Measurements from ENCODE around the gene LCE2C.
A peak's percentile ranks its signal among the peaks of the same experiment; 100 is the strongest.
"Not testable (repeated sequence)": the region's sequence is repeated elsewhere in the genome, so short reads cannot be mapped to it uniquely, and the experiment has no call there.

The LCE2C gene

GRCh38 chr1:152674983-152675382, at the start of gene LCE2C:
Gene LCE2C, plus strand, starts transcription at chr1:152675279. Its CDS starts 737 bp downstream, at chr1:152676016.
- not testable (repeated sequence) for DNase-seq (ENCODE audit: extremely low spot score, insufficient read length, low read depth); FAIRE-seq

GRCh38 chr1:152626744-152627143, 48.3 kb upstream of the LCE2C start:
- FAIRE-seq (no peak), DNase-seq (ENCODE audit: extremely low spot score, insufficient read length, low read depth) (no peak)

- DNase-seq (ENCODE audit: extremely low spot score, insufficient read length, low read depth) = no peak
- no peak for FAIRE-seq
Measured at GRCh38 chr1:152630596-152630995, 44.5 kb upstream of the LCE2C start.

- no peak for FAIRE-seq
Measured at GRCh38 chr1:152640351-152640750, 34.7 kb upstream of the LCE2C start.

GRCh38 chr1:152643945-152644344, 31.1 kb upstream of the LCE2C start:
- FAIRE-seq (no peak), DNase-seq (ENCODE audit: extremely low spot score, insufficient read length, low read depth) (no peak)

More at GRCh38 chr1:152640351-152640750, 34.7 kb upstream of the LCE2C start:
- no peak for DNase-seq (ENCODE audit: extremely low spot score, insufficient read length, low read depth)

DNA sequence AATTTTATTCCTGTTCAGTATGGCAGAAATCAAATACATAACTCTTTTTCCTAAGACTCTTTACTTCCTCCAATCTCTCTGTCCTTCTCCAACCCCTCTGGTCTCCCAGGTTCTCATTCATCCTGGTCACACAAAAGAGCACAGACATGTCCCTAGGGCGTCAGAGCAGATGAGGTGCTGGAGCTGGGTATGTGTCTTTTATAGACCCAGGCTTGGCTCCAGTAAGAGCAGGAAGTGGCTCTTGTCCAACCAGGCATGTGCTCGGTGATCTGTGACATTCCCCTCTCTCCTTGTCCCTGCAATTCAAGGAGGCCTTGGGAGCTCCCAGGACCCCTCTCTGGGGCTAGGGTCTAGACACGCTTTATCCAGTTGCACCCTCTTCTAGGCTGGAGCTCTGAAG, 29.9 kb upstream of the LCE2C start:
- FAIRE-seq = no peak
- DNase-seq (ENCODE audit: extremely low spot score, insufficient read length, low read depth) = no peak

GRCh38 chr1:152646656-152647055, 28.4 kb upstream of the LCE2C start:
- no peak for DNase-seq (ENCODE audit: extremely low spot score, insufficient read length, low read depth)
- FAIRE-seq = no peak

DNA sequence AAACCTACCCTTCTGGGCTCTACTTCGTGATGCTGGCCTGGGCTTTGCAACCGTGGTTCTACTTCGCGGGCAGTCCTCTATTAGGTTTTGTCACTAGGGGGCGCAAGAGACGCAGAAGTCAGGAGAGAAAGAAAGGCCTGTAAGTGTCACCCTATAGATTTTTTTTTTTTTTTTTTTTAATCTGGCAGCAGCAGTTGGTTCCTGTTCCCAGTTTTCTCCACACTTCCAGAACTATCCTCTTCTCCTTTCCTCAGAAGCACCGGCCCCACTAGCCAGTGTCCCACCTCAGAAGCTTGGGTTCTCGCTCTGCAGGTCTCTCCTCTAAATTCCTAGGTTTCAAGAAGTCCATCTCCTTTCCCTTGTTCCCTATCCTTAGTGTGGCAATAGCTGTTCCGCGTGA, 21.0 kb upstream of the LCE2C start:
- FAIRE-seq = peak; percentile 81
- peak; percentile 23 for DNase-seq (ENCODE audit: extremely low spot score, insufficient read length, low read depth)

GRCh38 chr1:152656459-152656858, 18.6 kb upstream of the LCE2C start:
- no peak for DNase-seq (ENCODE audit: extremely low spot score, insufficient read length, low read depth)
- FAIRE-seq = no peak

GRCh38 chr1:152657677-152658076, 17.4 kb upstream of the LCE2C start:
- DNase-seq (ENCODE audit: extremely low spot score, insufficient read length, low read depth) (no peak), FAIRE-seq (no peak)

GRCh38 chr1:152658649-152659048, 16.4 kb upstream of the LCE2C start:
- no peak for FAIRE-seq
- DNase-seq (ENCODE audit: extremely low spot score, insufficient read length, low read depth) = no peak

GRCh38 chr1:152663098-152663497, 12.0 kb upstream of the LCE2C start, which contains the start of gene LCE2D:
Gene LCE2D, plus strand, starts transcription at chr1:152663380. Its CDS starts 726 bp downstream, at chr1:152664106.
- DNase-seq (ENCODE audit: extremely low spot score, insufficient read length, low read depth) = no peak
- no peak for FAIRE-seq

DNA sequence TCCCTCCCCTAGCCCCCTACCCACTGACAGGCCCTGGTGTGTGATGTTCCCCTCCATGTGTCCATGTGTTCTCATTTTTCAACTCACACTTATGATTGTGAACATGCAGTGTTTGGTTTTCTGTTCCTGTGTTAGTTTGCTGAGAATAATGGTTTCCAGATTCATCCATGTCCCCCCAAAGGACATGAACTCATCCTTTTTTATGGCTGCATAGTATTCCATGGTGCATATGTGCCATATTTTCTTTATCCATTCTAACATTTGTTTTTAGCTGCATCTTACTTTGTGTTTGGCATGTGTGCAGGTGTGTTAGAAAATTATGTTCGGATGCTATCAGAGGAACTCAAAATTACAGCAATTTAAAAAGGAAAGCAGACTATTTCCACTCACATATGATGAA, 8.9 kb upstream of the LCE2C start:
- FAIRE-seq; DNase-seq (ENCODE audit: extremely low spot score, insufficient read length, low read depth): not testable (repeated sequence)

DNA sequence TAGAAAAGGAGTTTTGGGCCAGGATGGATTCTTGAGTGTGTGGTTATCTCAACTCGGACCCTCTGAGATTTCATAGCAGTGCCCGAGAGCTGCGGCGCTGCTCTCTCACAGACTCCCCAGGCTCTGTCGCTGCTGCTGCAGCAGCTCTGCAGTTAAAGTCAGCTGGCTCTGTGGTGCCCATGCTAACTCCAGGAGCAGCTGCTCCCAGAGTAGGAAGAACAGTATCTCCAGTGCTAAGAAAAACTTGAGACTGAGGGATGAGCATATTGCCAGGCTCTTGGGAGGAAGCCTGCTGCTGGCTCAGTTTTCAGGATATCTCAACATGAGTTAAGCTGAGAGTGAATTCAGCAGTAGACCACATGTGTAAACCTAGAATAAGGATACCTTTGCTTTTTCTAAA, 7.4 kb upstream of the LCE2C start:
- no peak for DNase-seq (ENCODE audit: extremely low spot score, insufficient read length, low read depth)
- no peak for FAIRE-seq

- DNase-seq (ENCODE audit: extremely low spot score, insufficient read length, low read depth) (no peak), FAIRE-seq (no peak)
Measured at GRCh38 chr1:152673016-152673415, 2.1 kb upstream of the LCE2C start.

DNA sequence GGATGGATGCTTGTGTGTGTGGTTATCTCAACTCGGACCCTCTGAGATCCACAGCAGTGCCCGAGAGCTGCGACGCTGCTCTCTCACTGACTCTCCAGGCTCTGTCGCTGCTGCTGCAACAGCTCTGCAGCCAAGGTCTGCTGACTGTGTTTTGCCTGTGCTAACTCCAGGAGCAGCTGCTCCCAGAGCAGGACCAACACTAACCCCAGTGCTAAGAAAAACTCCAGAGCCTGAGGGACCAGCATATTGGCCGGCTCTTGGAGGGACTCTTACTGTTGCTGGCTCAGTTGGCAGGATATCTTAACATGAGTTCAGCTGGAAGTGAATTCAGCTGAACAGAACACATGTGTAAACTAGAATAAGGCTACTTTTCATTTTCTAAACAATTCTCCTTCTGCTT, 4.4 kb downstream of the LCE2C start:
- no peak for FAIRE-seq
- no peak for DNase-seq (ENCODE audit: extremely low spot score, insufficient read length, low read depth)

DNA sequence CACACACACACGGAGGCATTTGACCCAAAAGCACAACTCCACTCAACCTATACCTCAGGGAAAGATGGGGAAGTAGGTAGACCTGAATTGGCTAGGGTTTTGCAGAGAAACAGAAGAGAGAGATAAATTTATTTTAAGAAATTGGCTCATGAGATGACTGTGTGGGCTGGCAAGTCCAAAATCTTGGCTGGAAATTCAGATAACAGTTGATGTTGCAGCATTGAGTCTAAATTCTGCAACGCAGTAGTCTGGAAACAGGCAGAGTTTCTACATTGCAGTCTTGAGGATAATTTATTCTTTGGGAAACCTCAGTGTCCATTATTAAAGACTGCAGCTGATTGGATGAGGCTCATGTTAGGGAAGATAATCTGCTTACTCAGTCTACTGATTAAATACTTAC, 6.5 kb downstream of the LCE2C start:
- no peak for FAIRE-seq

DNA sequence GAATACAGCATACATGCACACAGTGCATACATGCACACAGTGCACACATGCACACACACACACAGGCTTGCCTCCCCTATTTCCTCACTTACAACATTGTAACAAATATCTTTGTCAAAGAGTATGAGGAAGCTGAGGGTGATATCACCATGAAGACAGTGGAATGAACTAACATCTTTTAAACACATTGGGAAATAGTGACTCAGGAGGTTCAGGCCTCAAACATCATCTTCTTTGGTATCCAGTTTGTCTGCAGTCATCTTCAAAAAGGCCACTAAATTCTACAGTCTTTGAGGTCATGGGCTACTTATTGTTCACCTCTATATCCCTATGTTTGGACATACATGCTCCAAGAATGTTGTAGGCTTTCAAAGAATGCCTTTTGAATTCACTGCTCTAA, 8.8 kb downstream of the LCE2C start:
- DNase-seq (ENCODE audit: extremely low spot score, insufficient read length, low read depth) (no peak), FAIRE-seq (no peak)

More for the DNA sequence above, 6.5 kb downstream of the LCE2C start:
- DNase-seq (ENCODE audit: extremely low spot score, insufficient read length, low read depth) = no peak

DNA sequence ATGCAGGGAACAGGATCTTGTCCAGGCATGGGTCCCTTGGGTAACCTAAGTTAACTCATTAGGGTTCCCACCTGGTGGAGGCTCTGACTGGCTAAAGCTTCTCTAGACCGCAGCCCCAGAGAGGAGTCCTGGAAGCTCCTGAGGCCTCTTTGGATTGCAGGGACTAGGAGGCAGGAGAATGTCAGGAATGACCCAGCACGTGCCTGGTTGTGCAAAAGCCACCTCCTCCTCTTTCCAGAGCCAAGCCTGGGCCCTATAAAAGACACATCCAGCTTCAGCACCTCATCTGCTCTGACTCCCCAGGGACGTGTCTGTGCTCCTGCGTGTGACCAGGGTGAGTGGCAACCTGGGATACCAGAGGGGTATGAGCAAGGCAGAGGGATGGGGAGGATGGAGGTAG, 10.7 kb downstream of the LCE2C start, which contains the start of gene LCE2B:
TSS of gene LCE2B (plus strand) at position 301 of the 400 bp plus-strand sequence. CDS start 721 bp downstream, outside the sequence.
- DNase-seq (ENCODE audit: extremely low spot score, insufficient read length, low read depth); FAIRE-seq: not testable (repeated sequence)

DNA sequence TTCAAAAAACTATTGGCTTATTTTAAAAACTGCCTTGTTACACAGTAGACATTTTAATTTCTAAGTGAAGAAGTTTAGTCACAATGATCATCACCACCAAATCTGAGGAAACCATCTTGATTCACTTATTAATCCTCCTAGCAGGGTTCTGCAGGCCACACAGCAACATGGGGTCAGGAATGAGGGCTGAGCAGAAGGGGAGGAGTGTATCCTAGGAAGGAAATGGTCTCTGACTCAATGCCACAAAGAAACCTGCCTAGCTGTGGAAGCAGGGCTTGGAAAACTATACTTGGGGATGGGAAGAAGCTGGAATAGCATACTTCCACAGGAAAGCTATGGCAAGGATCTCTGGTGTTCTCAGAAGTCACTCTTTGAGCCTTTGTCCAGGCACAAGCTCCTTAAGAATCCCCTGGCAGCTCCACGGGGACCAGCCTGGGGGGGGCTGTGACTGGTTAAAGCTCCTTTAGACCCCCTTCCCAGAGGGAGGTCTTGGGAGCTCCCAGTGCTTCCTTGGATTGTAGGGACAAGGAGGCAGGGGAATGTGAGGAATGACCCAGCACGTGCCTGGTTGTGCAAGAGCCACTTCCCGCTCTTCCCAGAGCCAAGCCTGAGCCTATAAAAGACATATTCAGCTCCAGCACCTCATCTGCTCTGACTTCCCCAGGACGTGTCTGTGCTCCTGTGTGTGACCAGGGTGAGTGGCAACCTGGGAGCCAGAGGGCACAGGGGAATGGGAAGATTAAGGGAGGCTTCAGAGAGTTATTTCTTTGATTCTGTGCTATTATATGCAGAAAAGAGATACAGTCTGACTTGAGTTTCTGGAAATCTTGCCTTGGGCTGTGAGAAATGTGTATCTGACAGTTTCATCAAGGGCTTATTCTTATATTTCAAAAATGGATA, 22.9 kb downstream of the LCE2C start, which contains the start of gene LCE2A:
TSS of gene LCE2A (plus strand) at position 645 of the 900 bp plus-strand sequence. CDS start 557 bp downstream, outside the sequence.
- FAIRE-seq = no peak
- DNase-seq (ENCODE audit: extremely low spot score, insufficient read length, low read depth) = no peak

DNA sequence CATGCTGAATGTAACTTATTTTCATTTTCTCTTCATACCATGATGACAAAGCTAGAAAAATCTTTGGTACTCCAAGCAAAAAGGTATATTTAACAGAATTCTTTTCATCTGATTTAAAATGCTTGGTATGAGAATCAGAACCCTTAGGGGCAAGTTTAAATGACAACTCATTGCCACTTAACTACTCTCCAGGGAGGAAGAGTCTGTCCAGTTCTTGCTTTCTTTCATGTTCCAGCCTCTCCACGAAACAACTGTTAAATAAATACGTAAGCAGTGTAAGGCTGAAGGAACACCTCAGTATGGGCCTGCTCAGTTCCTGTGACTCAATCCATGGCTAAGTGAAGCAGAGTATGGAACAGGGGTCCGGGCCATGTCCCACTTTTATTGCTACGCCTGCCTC, 24.7 kb downstream of the LCE2C start:
- no peak for DNase-seq (ENCODE audit: extremely low spot score, insufficient read length, low read depth)
- no peak for FAIRE-seq
